SK-N-SH treated with all-trans-retinoic acid at 6 μM for 48 hours (cell line): ENCODE measurements around the gene FARP1.
A peak's percentile ranks its signal among the peaks of the same experiment; 100 is the strongest.

ENCODE experiments used
- ATAC-seq: fragments of 200-7000 bp; cut with Tn5 transposase; 3 replicates; pipeline ENCODE4 v1.9.1; 2020; ENCODE audit warnings: mild to moderate bottlenecking, moderate library complexity
- ARNTL ChIP-seq: fragments of 450-650 bp; formaldehyde crosslinking; IDR thresholded peaks from 2 replicates; pipeline ENCODE4 v1.5.0; 2020; ENCODE audit warnings: low read depth, mild to moderate bottlenecking, moderate library complexity, borderline replicate concordance
- BACH2 ChIP-seq: fragments of 250-450 bp; sonication (Bioruptor Pico); IDR thresholded peaks from 2 replicates; pipeline ENCODE4 v1.9.0; 2021; ENCODE audit warnings: mild to moderate bottlenecking, borderline replicate concordance
- CREB5 ChIP-seq: fragments of 250-450 bp; sonication (Bioruptor Pico); IDR thresholded peaks from 2 replicates; pipeline ENCODE4 v1.5.1; 2020; ENCODE audit warnings: low read depth, mild to moderate bottlenecking, moderate library complexity
- ESRRG ChIP-seq: fragments of 250-450 bp; sonication (Bioruptor Pico); IDR thresholded peaks from 2 replicates; pipeline ENCODE4 v1.6.1; 2021; ENCODE audit warnings: mild to moderate bottlenecking
- GLIS3 ChIP-seq: fragments of 250-450 bp; sonication (Bioruptor Pico); IDR thresholded peaks from 2 replicates; pipeline ENCODE4 v1.5.0; 2020; ENCODE audit warnings: mild to moderate bottlenecking, moderate library complexity
- ISL1 ChIP-seq: fragments of 250-450 bp; sonication (Bioruptor Pico); IDR thresholded peaks from 2 replicates; pipeline ENCODE4 v2.1.2; 2022; ENCODE audit warnings: mild to moderate bottlenecking, moderate library complexity
- OSR1 ChIP-seq: fragments of 250-450 bp; sonication (Bioruptor Pico); IDR thresholded peaks from 2 replicates; pipeline ENCODE4 v1.8.0; 2022; ENCODE audit warnings: moderate library complexity, mild to moderate bottlenecking, inconsistent platforms
- PATZ1 ChIP-seq: fragments of 250-450 bp; sonication (Bioruptor Pico); IDR thresholded peaks from 2 replicates; pipeline ENCODE4 v1.8.0; 2020; ENCODE audit warnings: mild to moderate bottlenecking, moderate library complexity, borderline replicate concordance
- POU6F1 ChIP-seq: fragments of 250-450 bp; sonication (Bioruptor Pico); IDR thresholded peaks from 2 replicates; pipeline ENCODE4 v1.8.0; 2021; ENCODE audit warnings: low read depth, mild to moderate bottlenecking, moderate library complexity, borderline replicate concordance
- PPARA ChIP-seq: fragments of 250-450 bp; sonication (Bioruptor Pico); IDR thresholded peaks from 2 replicates; pipeline ENCODE4 v1.5.0; 2020; ENCODE audit warnings: mild to moderate bottlenecking, borderline replicate concordance
- RARB ChIP-seq: fragments of 250-450 bp; sonication (Bioruptor Pico); IDR thresholded peaks from 2 replicates; pipeline ENCODE4 v1.8.0; 2021; ENCODE audit warnings: mild to moderate bottlenecking, moderate library complexity
- SNAI2 ChIP-seq: fragments of 250-450 bp; sonication (Bioruptor Pico); IDR thresholded peaks from 2 replicates; pipeline ENCODE4 v1.5.0; 2020; ENCODE audit warnings: mild to moderate bottlenecking, moderate library complexity
- TCF4 ChIP-seq: fragments of 250-450 bp; sonication (Bioruptor Pico); IDR thresholded peaks from 2 replicates; pipeline ENCODE4 v1.8.0; 2021; ENCODE audit warnings: mild to moderate bottlenecking, moderate library complexity, borderline replicate concordance
- TOX ChIP-seq: fragments of 250-450 bp; sonication (Bioruptor Pico); IDR thresholded peaks from 2 replicates; pipeline ENCODE4 v1.8.0; 2021; ENCODE audit warnings: mild to moderate bottlenecking, moderate library complexity, borderline replicate concordance
- TSHZ2 ChIP-seq: fragments of 250-450 bp; sonication (Bioruptor Pico); IDR thresholded peaks from 2 replicates; pipeline ENCODE4 v1.5.0; 2020; ENCODE audit warnings: mild to moderate bottlenecking, moderate library complexity
- ZC3H10 ChIP-seq: fragments of 250-450 bp; sonication (Bioruptor Pico); IDR thresholded peaks from 2 replicates; pipeline ENCODE4 v1.5.1; 2021; ENCODE audit warnings: mild to moderate bottlenecking, moderate library complexity
- ZFP3 ChIP-seq: fragments of 250-450 bp; sonication (Bioruptor Pico); IDR thresholded peaks from 2 replicates; pipeline ENCODE4 v1.5.0; 2020; ENCODE audit warnings: mild to moderate bottlenecking, moderate library complexity
- ZFP30 ChIP-seq: fragments of 450-650 bp; formaldehyde crosslinking; IDR thresholded peaks from 2 replicates; pipeline ENCODE4 v1.5.0; 2022; ENCODE audit warnings: mild to moderate bottlenecking, moderate library complexity
- ZNF565 ChIP-seq: fragments of 450-650 bp; formaldehyde crosslinking; conservative IDR thresholded peaks from 2 replicates; pipeline ENCODE4 v1.5.0; 2020; ENCODE audit warnings: low read depth, mild to moderate bottlenecking, moderate library complexity
- ZNF70 ChIP-seq: fragments of 450-650 bp; formaldehyde crosslinking; IDR thresholded peaks from 2 replicates; pipeline ENCODE4 v1.5.0; 2020; ENCODE audit warnings: mild to moderate bottlenecking, moderate library complexity
- ZNF8 ChIP-seq: fragments of 450-650 bp; formaldehyde crosslinking; IDR thresholded peaks from 2 replicates; pipeline ENCODE4 v1.5.0; 2020; ENCODE audit warnings: mild to moderate bottlenecking, moderate library complexity

Gene FARP1

GRCh38 chr13:98393873-98394272 lies 251.0 kb downstream of the FARP1 start:
- no peak for ATAC-seq
- no peak for TF ChIP-seq OSR1
- no peak for TF ChIP-seq ZNF70 (CRISPR knock-in tag)
- no peak for TF ChIP-seq TCF4 (CRISPR knock-in tag)
- TF ChIP-seq BACH2 (CRISPR knock-in tag), result no peak
- TF ChIP-seq ISL1 (CRISPR knock-in tag), result no peak
- no peak for TF ChIP-seq PATZ1 (CRISPR knock-in tag)
- no peak for TF ChIP-seq ZFP3
- no peak for TF ChIP-seq SNAI2 (CRISPR knock-in tag)
- no peak for TF ChIP-seq CREB5
- TF ChIP-seq RARB (CRISPR knock-in tag), result no peak
- no peak for TF ChIP-seq PPARA (CRISPR knock-in tag)
- no peak for TF ChIP-seq ARNTL (CRISPR knock-in tag)
- TF ChIP-seq TSHZ2, result no peak
- no peak for TF ChIP-seq ZNF8 (CRISPR knock-in tag)

GRCh38 chr13:98394820-98395510 lies 252.1 kb downstream of the FARP1 start:
- ATAC-seq, result no peak
- TF ChIP-seq CREB5 (no peak), GLIS3 (no peak), BACH2 (CRISPR knock-in tag) (no peak), ZNF8 (CRISPR knock-in tag) (no peak), ZNF565 (CRISPR knock-in tag) (no peak), ZFP30 (no peak), PPARA (CRISPR knock-in tag) (no peak), ZFP3 (no peak), SNAI2 (CRISPR knock-in tag) (no peak)

GRCh38 chr13:98396071-98396710 lies 253.3 kb downstream of the FARP1 start:
- TF ChIP-seq SNAI2 (CRISPR knock-in tag) (no peak), ARNTL (CRISPR knock-in tag) (no peak), POU6F1 (CRISPR knock-in tag) (no peak), TOX (CRISPR knock-in tag) (no peak), PPARA (CRISPR knock-in tag) (no peak), ZNF70 (CRISPR knock-in tag) (no peak), ZFP30 (no peak), GLIS3 (no peak), RARB (CRISPR knock-in tag) (no peak), ISL1 (CRISPR knock-in tag) (no peak), ESRRG (no peak), TCF4 (CRISPR knock-in tag) (no peak), ZNF8 (CRISPR knock-in tag) (no peak), ZC3H10 (CRISPR knock-in tag) (no peak), CREB5 (no peak)
- peak; percentile 42; the same call in 2 of the 3 replicates for ATAC-seq
